ENCODE measurements around the gene FAP.

FAP gene

DNA sequence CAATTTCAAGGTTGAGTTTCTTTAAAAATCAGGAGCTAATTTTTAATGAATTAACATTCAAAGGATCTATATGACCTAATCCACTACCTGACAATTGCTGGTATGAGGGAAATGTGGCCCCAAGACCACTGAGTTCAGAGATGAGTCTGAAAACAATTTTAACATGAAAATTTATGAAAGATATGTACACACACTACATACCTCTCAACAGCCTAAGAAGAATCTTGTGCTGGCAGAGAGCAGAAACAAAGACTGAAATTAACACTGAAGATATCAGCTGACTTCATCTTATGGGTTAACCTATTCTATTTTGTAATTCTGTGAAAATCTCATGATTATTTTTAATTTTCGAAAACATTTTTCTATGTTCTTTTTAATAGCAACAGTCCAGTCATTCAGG, 1.7 kb downstream of the FAP start:
- DNase-seq = no peak

DNA sequence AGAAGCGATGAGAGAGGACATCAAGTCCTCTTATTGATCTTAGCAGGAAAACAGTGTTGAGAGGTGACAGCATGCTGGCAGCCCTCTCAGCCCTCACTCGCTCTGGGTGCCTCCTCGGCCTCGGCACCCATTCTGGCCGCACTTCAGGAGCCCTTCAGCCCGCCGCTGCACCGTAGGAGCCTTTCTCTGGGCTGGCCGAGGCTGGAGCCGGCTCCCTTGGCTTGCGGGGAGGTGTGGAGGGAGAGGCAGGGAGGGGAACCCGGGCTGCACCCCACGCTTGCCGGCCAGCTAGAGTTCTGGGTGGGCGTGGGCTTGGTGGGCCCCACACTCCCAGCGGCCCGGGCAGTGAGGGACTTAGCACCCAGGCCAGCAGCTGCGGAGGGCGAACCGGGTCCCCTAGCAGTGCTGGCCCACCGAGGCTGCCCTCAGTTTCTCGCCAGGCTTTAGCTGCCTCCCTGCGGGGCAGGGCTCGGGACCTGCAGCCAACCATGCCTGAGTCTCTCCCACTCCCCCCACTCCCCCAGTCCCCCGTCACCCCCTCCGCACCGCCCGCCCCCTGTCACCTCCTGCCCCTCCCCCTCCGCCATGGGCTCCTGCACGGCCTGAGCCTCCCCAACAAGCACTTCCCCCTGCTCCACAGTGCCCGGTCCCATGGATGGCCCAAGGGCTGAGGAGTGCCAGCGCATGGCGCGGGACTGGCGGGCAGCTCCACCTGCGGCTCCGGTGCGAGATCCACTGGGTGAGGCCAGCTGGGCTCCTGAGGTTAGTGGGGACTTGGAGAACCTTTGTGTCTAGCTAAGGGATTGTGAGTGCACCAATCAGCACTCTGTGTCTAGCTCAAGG, 8.4 kb downstream of the FAP start:
- DNase-seq = no peak

DNA sequence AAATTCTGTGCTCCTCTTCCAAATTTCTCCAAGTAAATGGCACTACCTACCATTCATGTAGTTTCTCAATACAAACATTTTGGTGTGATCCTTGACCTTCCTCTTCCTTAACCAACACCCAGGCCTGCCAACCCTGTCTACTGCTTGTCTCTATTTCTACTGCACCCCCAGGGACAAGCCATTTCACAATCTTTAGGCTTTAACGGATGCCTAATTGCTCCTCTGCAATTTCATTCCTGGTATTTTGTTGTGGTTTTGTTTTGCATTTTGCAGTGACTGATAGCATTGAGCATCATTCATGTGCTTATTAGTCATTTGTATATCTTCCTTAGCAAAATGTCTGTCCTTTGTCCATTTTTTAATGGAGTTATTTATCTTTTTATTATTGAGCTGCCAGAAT, 10.0 kb downstream of the FAP start:
- DNase-seq = no peak

DNA sequence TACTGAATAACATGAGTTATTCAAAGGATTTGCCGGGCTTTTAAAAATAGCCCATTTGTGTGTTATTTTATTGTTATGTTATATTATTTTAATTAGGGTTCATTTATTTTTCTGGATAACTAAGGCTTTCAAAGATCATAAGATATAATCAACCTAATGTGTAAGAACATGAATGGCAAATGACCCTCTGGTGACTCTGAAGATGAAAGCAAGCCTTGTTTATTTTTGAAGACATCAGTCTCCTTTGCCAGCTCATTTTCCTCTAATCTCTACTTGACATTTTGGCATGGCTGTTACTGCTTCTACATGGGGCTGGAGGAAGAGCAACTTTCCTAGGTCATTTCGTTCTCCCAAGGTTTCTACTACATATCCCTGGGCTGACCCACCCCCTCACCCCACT, 10.6 kb downstream of the FAP start:
- no peak for DNase-seq

DNA sequence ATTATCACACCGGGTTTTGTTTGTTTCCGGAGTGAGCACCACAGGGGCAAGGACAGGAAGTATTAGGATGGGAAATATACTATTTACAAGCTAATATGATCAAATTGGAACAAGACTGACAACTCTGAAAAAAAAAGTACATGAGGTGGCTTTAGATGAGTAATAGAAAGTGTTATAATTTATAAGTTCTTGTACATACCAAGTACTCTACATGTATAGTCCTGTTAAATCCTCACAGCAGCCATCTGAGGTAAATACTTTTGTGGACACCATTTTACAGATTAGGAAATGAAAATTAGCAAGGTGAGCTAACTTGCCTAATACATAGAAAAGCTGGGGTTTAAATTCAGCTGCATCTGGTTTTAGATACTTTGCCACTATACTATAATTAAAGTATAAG, 11.2 kb downstream of the FAP start:
- no peak for DNase-seq

DNA sequence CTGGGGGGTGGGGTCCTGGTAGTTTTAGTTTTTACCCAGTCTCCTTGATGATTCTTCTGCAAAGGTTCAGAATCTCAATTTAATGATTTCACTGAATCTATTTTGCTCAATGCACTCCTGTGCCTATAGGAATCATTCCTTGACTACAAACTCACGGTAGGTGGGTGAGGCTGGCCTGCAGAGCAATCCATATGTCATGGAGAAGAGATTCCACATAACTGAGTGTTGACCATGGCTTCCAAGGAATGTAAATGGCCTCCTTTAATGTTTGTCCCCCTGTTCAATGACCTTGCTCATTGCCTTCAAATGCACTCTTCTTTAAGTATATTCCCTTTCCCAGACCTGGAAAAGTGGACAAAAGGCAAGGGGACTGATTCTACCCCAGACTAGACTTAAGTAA, 12.5 kb downstream of the FAP start:
- DNase-seq = no peak

DNA sequence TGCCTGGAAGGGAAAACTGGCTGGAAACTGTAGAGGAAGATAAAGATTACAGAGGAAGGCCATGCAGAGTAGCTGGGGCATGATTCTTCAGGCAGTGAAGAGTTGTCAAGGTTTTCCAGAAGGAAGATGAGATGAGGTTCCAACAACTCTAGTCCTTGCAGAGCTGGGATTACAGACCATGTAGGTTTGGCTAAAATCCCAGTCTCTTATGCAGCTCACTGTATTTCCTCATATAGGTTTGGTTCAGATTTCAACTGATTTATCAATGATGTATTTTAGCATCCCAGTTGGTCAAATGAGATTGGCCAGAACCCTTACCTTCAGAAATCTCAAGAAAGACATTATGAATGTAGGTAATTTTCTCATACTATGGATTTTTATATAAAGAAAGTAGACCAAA, 16.4 kb downstream of the FAP start:
- no peak for DNase-seq

DNA sequence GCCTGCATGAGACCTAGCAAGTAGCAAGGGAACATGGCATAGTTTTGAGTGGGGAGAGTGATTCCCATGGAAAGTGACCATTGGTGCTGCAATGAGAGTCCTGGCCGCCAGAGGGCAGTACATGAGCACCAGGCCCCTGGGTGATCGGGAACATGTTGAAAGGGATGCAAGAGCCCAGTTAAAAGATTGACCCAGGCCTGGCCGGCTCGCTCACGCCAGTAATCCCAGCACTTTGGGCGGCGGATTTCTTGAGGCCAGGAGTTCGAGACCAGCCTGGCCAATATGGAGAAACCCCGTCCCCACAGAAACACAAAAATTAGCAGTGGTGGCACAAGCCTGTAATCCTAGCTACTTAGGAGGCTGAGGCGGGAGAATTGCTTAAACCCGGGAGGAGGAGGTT, 22.2 kb downstream of the FAP start:
- DNase-seq = no peak

DNA sequence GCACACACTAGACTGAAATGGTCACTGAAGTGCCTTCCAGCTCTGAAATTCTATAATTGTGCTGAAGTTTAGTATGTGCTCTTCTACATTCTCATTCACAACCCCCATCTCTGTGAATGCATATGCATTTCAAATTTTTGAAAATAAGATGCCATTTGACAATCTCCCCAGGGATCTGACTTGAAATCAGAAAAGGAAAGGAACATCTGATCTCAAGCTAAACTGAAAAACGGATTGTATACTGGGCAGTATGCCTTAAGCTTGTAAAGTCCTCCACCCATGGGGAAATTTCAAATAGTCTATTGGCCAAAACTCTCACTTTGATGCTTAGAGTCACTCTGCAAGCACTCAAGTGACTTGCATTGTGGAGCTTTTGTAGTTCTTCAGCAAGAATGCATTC, 22.9 kb downstream of the FAP start:
- DNase-seq = no peak

DNA sequence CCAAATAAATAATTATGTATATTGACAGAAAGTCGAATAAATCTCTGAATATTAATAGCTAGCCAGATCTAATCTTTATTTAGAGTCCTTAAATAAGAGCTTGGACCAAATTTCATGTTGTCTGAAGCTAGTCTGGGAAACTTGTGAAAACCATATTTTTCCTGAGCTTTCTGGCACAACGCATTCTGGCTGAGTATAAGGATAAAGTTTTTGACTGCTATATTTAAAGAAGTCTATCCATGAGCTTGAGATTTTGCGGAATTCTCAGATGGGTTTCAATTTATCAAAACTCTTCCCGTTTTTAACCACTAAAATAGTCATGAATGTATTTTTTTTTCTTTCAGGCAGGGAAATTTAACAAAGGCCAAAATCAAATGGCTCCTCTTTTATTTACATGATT, 23.8 kb downstream of the FAP start:
- no peak for DNase-seq

DNA sequence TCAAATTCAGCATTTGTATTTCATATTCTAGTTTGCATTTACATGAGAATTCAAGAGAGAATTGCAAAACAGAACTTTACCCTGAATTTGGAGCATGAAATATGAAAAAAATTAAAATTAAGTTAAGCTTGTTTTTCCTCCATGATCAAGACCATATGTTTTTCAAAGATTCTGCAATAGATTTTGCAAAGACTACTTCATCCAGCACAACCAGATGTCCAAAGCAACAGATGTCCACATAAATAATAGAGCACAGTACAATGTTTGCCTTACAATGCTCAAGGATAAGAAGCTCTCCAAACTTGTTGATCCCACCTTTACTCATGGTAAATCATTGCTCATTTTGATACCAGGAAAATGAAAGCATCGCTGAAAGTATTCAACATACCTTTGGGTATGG, 25.6 kb downstream of the FAP start:
- no peak for DNase-seq

DNA sequence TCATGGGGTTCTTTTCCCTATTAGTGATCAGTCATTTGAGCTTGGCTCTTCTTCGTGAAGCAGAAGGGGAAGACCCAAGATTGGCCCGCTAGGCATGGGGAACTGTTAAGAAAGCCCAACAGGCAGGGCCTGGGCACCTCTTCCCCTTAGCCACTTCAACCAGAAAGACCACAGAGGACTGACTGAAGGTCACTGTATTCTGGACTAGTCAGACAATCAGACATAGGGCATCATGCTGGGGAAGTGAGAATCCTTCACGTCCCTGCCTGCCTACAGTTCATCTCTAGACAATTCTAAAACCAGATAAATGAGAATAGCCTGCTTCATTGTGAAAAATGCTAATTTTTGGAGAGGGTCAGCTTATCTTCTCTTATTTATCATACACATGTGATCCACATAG, 28.1 kb downstream of the FAP start:
- DNase-seq = no peak

DNA sequence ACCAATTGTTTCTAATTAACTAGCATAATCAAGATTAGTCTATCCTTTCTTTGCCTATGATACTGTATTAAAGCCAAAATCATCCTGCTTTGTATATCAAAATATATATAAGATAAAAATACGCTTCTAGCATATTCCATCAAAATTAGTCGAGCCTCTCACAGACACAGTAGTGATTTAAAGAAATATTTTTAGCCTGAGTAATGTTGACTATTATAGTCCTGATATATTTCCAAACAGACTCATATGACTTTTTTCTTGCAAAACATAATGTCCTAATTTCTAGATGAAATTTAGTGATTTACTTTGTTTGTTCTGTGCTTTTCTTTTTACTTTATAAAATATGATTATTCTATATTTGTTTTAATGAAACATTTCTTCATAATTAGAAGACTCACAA, 30.9 kb downstream of the FAP start:
- DNase-seq = no peak

DNA sequence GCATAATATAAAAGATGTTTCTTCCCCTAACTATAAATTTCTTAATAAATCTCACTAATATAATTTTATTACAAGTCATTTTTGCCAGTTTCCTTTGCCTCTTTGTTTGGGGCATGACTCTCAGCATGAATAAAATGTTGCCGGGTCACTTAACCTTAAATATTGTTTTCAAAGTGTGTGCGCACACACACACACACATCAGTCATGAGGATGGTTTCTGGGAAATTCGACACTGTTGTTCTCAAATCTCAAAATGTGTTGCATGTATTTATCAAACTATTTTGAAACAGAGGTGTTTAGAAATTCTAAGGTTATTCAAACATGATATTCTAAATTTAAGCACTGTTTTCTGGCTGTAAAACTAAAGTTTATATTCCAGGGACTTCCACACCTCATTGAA, 31.5 kb downstream of the FAP start:
- DNase-seq = no peak

DNA sequence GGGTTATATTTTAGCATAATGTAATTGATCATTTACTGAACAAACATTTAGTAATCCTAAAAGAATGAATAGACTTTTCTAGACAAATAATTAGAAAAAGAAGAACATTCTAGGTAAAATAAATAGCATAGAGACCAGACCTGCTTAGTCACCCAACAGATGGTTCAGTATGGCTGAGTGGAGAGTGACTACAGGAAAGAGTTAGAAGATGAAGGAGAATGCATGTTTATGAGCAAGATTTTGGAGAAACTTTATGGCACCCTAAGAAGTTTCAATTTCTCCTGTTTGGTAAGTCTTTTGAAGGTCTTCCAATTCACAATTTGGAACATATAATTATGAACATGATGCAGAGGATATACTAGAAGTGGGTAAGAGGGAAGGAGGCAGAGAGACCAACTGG, 32.9 kb downstream of the FAP start:
- no peak for DNase-seq

DNA sequence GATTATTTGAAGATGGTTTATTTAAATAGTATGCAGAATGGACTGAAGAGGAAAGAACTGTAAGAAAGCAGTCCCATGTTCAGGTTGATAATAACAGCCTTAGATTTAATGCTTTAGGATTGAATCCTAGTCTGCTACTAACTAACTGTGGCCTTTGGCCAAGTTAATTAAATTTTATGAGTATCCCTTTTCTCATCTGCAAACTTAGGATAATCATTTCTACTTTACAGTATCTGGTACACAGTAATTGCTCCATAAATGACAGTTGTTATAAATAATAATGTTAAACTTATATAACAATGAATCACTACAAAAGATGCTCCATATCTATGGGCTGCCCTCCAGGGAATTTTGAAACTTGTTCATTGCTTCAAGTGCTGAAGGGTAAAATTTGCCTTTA, 41.0 kb downstream of the FAP start:
- no peak for DNase-seq

DNA sequence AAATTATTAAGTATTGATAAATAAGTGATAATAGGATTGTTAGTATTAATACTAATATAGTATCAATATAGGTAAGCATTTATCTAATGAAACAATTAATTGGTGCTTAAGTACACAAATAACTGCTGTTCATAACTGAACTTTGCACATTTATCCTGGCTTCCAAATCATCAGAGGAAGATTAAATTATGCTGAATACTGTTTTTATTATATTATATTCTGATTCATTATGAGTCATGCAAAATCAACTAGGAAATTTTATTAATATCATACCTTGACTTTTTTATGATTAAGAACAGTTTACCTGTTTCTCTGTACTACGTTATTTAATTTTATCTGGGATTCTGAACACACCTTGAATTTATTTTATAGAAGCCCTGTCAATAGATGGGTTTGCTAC, 42.6 kb downstream of the FAP start:
- DNase-seq = no peak

DNA sequence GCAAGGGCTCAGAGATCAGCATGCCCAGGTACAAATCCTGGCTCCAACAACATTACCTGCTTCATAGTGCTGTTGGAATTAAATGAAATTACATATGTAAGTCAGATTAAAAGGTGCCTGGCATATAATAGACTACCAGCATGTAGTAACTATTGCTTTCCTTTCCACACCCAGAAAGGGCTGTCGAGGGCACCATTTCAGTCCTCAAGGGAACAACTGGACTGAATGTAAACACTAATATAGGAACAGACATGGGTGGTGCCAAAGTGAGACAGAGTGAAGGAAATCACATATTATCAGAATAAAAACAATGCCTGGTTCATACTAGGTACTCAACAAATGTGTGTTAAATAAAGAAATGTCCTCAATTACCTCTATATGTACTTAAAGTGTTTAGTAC, 43.3 kb downstream of the FAP start:
- DNase-seq = no peak

DNA sequence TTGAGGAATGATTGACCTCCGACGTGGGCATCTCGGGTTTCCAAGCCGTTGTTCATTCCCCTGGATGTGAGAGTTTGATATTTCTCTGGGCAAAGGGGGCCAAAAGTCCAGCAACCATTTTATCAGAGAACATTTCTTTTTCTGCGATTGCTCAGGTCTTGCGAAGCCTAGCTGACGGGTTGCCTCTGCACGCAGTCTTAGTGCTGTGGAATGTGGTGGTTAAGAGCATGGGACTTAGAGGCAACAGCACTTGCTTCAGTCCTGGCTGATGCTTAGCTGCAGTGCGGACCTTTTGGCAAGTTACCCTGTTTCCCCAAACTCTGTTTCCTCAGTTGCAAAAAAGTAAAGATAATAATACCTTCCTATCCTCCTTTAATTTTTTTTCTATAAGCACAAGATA, 45.0 kb downstream of the FAP start:
- DNase-seq = no peak

DNA sequence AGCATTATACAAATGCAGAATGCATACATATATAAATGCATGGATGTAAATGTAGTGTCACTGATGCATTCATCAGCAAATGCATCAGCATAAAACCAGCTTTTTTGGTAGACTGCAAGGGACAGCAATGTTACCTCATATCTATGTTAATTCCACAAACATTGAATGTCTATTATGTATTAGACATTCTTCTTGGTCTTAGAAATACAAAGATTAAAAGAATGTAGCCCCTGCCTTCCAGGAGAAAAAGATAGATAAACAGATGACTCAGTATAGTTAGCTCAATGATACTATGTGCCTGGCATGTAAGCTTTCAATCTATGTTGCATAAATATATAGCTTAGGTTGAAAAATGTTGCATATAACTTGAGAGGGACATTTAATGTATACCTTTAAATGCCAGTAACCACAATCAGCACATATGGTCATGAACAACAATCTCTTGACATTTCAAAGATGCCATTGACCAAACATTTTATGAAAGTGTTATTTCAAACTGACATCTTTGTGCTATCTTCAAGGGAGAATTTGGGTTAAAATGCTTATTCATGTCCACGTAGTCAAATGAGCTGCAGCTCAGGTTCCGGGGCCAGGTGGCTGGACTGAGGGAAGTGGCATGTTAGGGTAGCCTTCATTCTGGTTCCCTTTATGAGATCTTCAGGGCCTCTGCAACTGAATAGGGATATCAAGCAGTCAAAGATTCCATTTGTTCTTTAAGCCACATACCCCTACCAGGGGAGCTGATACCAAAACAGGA, 46.0 kb downstream of the FAP start:
- DNase-seq = no peak

DNA sequence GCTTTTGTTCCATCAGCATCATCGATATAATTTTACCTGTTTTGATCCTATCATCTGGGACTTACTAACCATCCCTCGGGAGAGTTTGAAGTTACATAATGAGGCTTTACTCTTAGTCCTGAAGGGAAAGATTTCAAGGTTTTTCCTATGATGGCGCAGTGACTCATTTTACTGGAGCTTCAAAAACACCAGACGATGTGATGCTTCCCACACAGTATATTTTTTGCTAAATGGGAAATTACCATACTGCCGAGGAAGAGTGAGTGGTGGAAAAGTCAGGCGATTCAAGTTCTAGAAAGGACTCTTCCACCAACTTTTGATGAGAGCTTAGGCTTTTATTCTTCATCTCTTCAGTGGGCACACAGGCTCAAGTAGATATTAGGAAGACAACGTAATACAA, 46.6 kb downstream of the FAP start:
- DNase-seq = no peak

DNA sequence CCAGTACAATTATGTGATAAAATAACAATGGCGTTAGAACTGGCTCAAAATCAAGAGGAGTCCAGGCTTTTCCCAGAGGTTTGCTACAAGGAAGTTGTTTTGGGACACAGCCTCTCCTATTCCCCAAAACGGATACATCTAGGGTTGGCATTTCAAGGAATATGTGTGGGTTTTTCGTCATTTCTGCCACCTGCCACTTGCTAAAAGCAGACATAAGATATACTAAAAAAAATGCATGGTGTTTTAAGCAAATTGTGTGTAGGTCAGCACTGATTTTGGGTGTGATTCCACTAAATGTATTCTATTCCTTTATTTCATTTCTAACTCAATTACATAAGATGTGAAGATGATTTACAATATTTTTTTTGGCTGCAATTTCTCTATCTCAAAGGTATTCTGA, 54.8 kb downstream of the FAP start:
- DNase-seq = no peak

DNA sequence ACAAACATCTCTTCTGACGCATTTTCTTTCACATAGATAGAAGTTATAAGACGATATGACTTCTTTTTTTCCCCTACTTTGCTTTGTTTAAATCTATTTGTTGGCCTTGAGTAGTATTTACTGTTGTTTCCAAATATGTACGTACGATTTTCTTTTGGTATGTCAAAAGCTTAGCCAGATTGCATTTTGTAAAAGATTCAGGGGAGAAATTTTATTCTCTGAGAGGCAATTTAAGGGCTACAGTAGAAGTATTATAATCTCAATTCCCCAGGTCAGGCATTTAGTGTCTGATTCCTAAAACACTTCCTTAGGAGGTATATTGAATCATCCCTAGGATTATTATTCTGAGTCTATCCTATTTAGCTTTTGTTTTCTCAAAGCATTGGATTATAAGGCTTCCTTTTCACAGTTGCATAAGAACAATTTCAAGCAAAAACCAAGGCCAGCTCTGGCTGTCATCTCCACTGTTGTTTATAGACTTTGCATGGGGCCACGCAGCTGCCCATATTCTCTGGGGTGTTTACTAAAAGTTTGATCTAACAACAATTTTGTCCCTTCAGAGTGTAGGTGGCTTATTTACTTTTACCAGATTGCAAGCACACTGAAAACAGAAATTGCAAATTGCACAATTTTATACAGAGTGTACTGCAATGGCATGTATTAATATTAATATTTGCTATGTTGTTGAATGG, 57.6 kb downstream of the FAP start:
- no peak for DNase-seq

DNA sequence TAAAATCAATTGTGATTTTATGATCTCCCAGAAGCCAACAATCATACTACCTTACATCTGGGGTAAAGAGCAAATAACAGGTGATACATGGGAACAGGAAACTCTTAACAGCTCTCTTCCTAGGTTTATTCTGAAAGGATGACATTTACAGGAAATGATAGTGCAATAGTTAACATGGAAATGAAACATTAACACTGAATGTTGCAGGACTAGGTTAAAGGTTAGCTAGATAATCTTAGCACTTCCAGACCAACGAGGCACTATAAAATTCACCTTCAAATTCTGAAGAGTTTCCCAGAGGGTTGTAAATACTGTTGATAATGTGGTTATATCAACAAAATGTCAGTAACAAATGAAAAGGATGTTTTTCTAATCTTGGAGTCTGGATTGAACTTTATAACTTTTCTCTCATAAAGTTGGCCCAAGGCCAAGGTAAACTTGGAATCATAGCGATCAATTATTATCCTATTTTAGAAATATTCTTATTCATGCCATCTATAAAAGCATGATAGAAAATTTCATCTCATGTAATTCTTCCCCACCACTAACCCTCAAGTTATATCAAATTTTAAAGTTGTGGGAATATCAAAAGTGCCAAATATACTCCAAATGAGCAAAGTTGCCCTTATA, 58.3 kb downstream of the FAP start:
- no peak for DNase-seq
